ENCODE results near the gene BCOR.

BCOR gene

GRCh38 chrX:40015693-40016092 lies 82.1 kb downstream of the BCOR start:
- Histone ChIP-seq H3K4me1 (ENCODE audit: control insufficient read depth, insufficient read depth, low read length) (peaks cover 33% of the 10 kb centered on the region), H3K4me3 (ENCODE audit: low read length in 2 of 2) (no peak overlapping the region), H3K9me3 (ENCODE audit: control insufficient read depth in 2 of 2, low read length in 2 of 2) (no peaks in the 10 kb centered on the region), H3K27me3 (ENCODE audit: control insufficient read depth in 1 of 2, insufficient read depth in 2 of 2, low read length in 2 of 2) (peaks cover 0 to 18% of the 10 kb centered on the region in 2 donors), H3K36me3 (ENCODE audit: control insufficient read depth in 2 of 2, insufficient read depth in 2 of 2, low read length in 2 of 2) (no peaks in the 10 kb centered on the region), H3K27ac (ENCODE audit: low read length) (no peak overlapping the region), H3K9ac (ENCODE audit: low read length in 2 of 2) (no peak overlapping the region)

- peak overlapping the region; percentile 47 to 60 for H3K9ac ChIP-seq (ENCODE audit: low read length in 2 of 2)
- H3K27me3 ChIP-seq (ENCODE audit: control insufficient read depth in 1 of 2, insufficient read depth in 2 of 2, low read length in 2 of 2): peaks cover 0 to 20% of the 10 kb centered on the region in 2 donors
- peak overlapping the region; percentile 69 for H3K27ac ChIP-seq (ENCODE audit: low read length)
- H3K36me3 ChIP-seq (ENCODE audit: control insufficient read depth in 2 of 2, insufficient read depth in 2 of 2, low read length in 2 of 2): no peaks in the 10 kb centered on the region
- peaks cover 41% of the 10 kb centered on the region for H3K4me1 ChIP-seq (ENCODE audit: control insufficient read depth, insufficient read depth, low read length)
- no peaks in the 10 kb centered on the region for H3K9me3 ChIP-seq (ENCODE audit: control insufficient read depth in 2 of 2, low read length in 2 of 2)
- peak overlapping the region; percentile 31 to 70 for H3K4me3 ChIP-seq (ENCODE audit: low read length in 2 of 2)
These were observed 84.2 kb downstream of the BCOR start for GRCh38 chrX:40013266-40014195.

GRCh38 chrX:40012868-40013265 lies 84.9 kb downstream of the BCOR start:
- H3K27ac ChIP-seq (ENCODE audit: low read length): peak overlapping the region; percentile 71
- H3K4me1 ChIP-seq (ENCODE audit: control insufficient read depth, insufficient read depth, low read length): peaks cover 41% of the 10 kb centered on the region
- H3K9ac ChIP-seq (ENCODE audit: low read length in 2 of 2): peak overlapping the region; percentile 47 to 60
- H3K36me3 ChIP-seq (ENCODE audit: control insufficient read depth in 2 of 2, insufficient read depth in 2 of 2, low read length in 2 of 2): no peaks in the 10 kb centered on the region
- peak overlapping the region; percentile 43 to 70 for H3K4me3 ChIP-seq (ENCODE audit: low read length in 2 of 2)
- no peaks in the 10 kb centered on the region for H3K9me3 ChIP-seq (ENCODE audit: control insufficient read depth in 2 of 2, low read length in 2 of 2)
- peaks cover 0 to 24% of the 10 kb centered on the region in 2 donors for H3K27me3 ChIP-seq (ENCODE audit: control insufficient read depth in 1 of 2, insufficient read depth in 2 of 2, low read length in 2 of 2)

- peaks cover 41% of the 10 kb centered on the region for H3K4me1 ChIP-seq (ENCODE audit: control insufficient read depth, insufficient read depth, low read length)
- peak overlapping the region; percentile 71 for H3K27ac ChIP-seq (ENCODE audit: low read length)
- peaks cover 0 to 25% of the 10 kb centered on the region in 2 donors for H3K27me3 ChIP-seq (ENCODE audit: control insufficient read depth in 1 of 2, insufficient read depth in 2 of 2, low read length in 2 of 2)
- H3K9me3 ChIP-seq (ENCODE audit: control insufficient read depth in 2 of 2, low read length in 2 of 2): no peaks in the 10 kb centered on the region
- H3K36me3 ChIP-seq (ENCODE audit: control insufficient read depth in 2 of 2, insufficient read depth in 2 of 2, low read length in 2 of 2): no peaks in the 10 kb centered on the region
- H3K9ac ChIP-seq (ENCODE audit: low read length in 2 of 2): peak overlapping the region in 1 of 2 donors; percentile 45
- peak overlapping the region; percentile 43 to 70 for H3K4me3 ChIP-seq (ENCODE audit: low read length in 2 of 2)
These were observed 85.5 kb downstream of the BCOR start for GRCh38 chrX:40012039-40012867.

- H3K9ac ChIP-seq (ENCODE audit: low read length in 2 of 2): peak overlapping the region in 1 of 2 donors; percentile 45
- H3K9me3 ChIP-seq (ENCODE audit: control insufficient read depth in 2 of 2, low read length in 2 of 2): no peaks in the 10 kb centered on the region
- peak overlapping the region in 1 of 2 donors; percentile 70 for H3K4me3 ChIP-seq (ENCODE audit: low read length in 2 of 2)
- peaks cover 0 to 26% of the 10 kb centered on the region in 2 donors for H3K27me3 ChIP-seq (ENCODE audit: control insufficient read depth in 1 of 2, insufficient read depth in 2 of 2, low read length in 2 of 2)
- H3K27ac ChIP-seq (ENCODE audit: low read length): peak overlapping the region; percentile 71
- H3K4me1 ChIP-seq (ENCODE audit: control insufficient read depth, insufficient read depth, low read length): peaks cover 44% of the 10 kb centered on the region
- no peaks in the 10 kb centered on the region for H3K36me3 ChIP-seq (ENCODE audit: control insufficient read depth in 2 of 2, insufficient read depth in 2 of 2, low read length in 2 of 2)
These were observed 86.3 kb downstream of the BCOR start for GRCh38 chrX:40011322-40012038.

GRCh38 chrX:40010550-40011321 lies 87.0 kb downstream of the BCOR start:
- Histone ChIP-seq H3K36me3 (ENCODE audit: control insufficient read depth in 2 of 2, insufficient read depth in 2 of 2, low read length in 2 of 2) (no peaks in the 10 kb centered on the region), H3K4me1 (ENCODE audit: control insufficient read depth, insufficient read depth, low read length) (peaks cover 48% of the 10 kb centered on the region), H3K27me3 (ENCODE audit: control insufficient read depth in 1 of 2, insufficient read depth in 2 of 2, low read length in 2 of 2) (peaks cover 0 to 26% of the 10 kb centered on the region in 2 donors), H3K4me3 (ENCODE audit: low read length in 2 of 2) (no peak overlapping the region), H3K9me3 (ENCODE audit: control insufficient read depth in 2 of 2, low read length in 2 of 2) (no peaks in the 10 kb centered on the region), H3K27ac (ENCODE audit: low read length) (no peak overlapping the region), H3K9ac (ENCODE audit: low read length in 2 of 2) (no peak overlapping the region)

GRCh38 chrX:40009890-40010289 lies 87.9 kb downstream of the BCOR start:
- Histone ChIP-seq H3K36me3 (ENCODE audit: control insufficient read depth in 2 of 2, insufficient read depth in 2 of 2, low read length in 2 of 2) (no peaks in the 10 kb centered on the region), H3K4me1 (ENCODE audit: control insufficient read depth, insufficient read depth, low read length) (peaks cover 53% of the 10 kb centered on the region), H3K9ac (ENCODE audit: low read length in 2 of 2) (no peak overlapping the region), H3K27ac (ENCODE audit: low read length) (no peak overlapping the region), H3K4me3 (ENCODE audit: low read length in 2 of 2) (peak overlapping the region in 1 of 2 donors; percentile 49), H3K9me3 (ENCODE audit: control insufficient read depth in 2 of 2, low read length in 2 of 2) (no peaks in the 10 kb centered on the region), H3K27me3 (ENCODE audit: control insufficient read depth in 1 of 2, insufficient read depth in 2 of 2, low read length in 2 of 2) (peaks cover 0 to 24% of the 10 kb centered on the region in 2 donors)

GRCh38 chrX:40009462-40009851 lies 88.3 kb downstream of the BCOR start:
- H3K4me3 ChIP-seq (ENCODE audit: low read length in 2 of 2): peak overlapping the region in 1 of 2 donors; percentile 49
- H3K4me1 ChIP-seq (ENCODE audit: control insufficient read depth, insufficient read depth, low read length): peaks cover 53% of the 10 kb centered on the region
- H3K36me3 ChIP-seq (ENCODE audit: control insufficient read depth in 2 of 2, insufficient read depth in 2 of 2, low read length in 2 of 2): no peaks in the 10 kb centered on the region
- H3K9ac ChIP-seq (ENCODE audit: low read length in 2 of 2): no peak overlapping the region
- no peak overlapping the region for H3K27ac ChIP-seq (ENCODE audit: low read length)
- H3K9me3 ChIP-seq (ENCODE audit: control insufficient read depth in 2 of 2, low read length in 2 of 2): no peaks in the 10 kb centered on the region
- H3K27me3 ChIP-seq (ENCODE audit: control insufficient read depth in 1 of 2, insufficient read depth in 2 of 2, low read length in 2 of 2): peaks cover 0 to 24% of the 10 kb centered on the region in 2 donors

- H3K9me3 ChIP-seq (ENCODE audit: control insufficient read depth in 2 of 2, low read length in 2 of 2): no peaks in the 10 kb centered on the region
- H3K4me3 ChIP-seq (ENCODE audit: low read length in 2 of 2): peak overlapping the region in 1 of 2 donors; percentile 49
- peaks cover 0 to 25% of the 10 kb centered on the region in 2 donors for H3K27me3 ChIP-seq (ENCODE audit: control insufficient read depth in 1 of 2, insufficient read depth in 2 of 2, low read length in 2 of 2)
- H3K36me3 ChIP-seq (ENCODE audit: control insufficient read depth in 2 of 2, insufficient read depth in 2 of 2, low read length in 2 of 2): no peaks in the 10 kb centered on the region
- no peak overlapping the region for H3K27ac ChIP-seq (ENCODE audit: low read length)
- no peak overlapping the region for H3K9ac ChIP-seq (ENCODE audit: low read length in 2 of 2)
- H3K4me1 ChIP-seq (ENCODE audit: control insufficient read depth, insufficient read depth, low read length): peaks cover 50% of the 10 kb centered on the region
These were observed 88.8 kb downstream of the BCOR start for GRCh38 chrX:40008791-40009461.
